Measurements from ENCODE around the gene SMIM24. TPM values are rescaled to one million over a fixed set of nuclear protein-coding genes. Genes with fewer than 3 reads are reported as not detected.

SMIM24 gene
- polyA plus RNA-seq, 1 donor from 2014 or later = not detected

- Histone ChIP-seq H3F3A (ENCODE audit: insufficient read depth, low read length, poor library complexity, severe bottlenecking) (no peaks in the 10 kb centered on the region), H3K36me3 (ENCODE audit: insufficient read depth, low read length) (no peaks in the 10 kb centered on the region), H3K9me2 (ENCODE audit: insufficient read depth, low read length) (no peaks in the 10 kb centered on the region), H3K27me3 (ENCODE audit: insufficient read depth, low read depth, low read length) (peaks cover 13% of the 10 kb centered on the region), H3K4me2 (ENCODE audit: low read length) (no peak overlapping the region), H3K9ac (ENCODE audit: low read length) (no peak overlapping the region), H3K27ac (ENCODE audit: low read length) (no peak overlapping the region), H3K79me2 (replicated peaks; ENCODE audit: insufficient read depth, low read length) (no peaks in the 10 kb centered on the region), H3K4me3 (ENCODE audit: low read length) (no peak overlapping the region), H2AFZ (ENCODE audit: low read depth, low read length) (no peak overlapping the region), H4K20me1 (ENCODE audit: insufficient read depth) (no peaks in the 10 kb centered on the region), H3K9me3 (ENCODE audit: low read length) (no peaks in the 10 kb centered on the region)
- TF ChIP-seq POLR2AphosphoS5 (IDR thresholded peaks at IDR 0.05) (no peak), RAD21 (conservative IDR thresholded peaks at IDR 0.05) (no peak), EP300 (conservative IDR thresholded peaks at IDR 0.05; ENCODE audit: poor library complexity, severe bottlenecking) (no peak), MXI1 (conservative IDR thresholded peaks at IDR 0.05; ENCODE audit: poor library complexity, severe bottlenecking) (no peak), SMC3 (conservative IDR thresholded peaks at IDR 0.05; ENCODE audit: poor library complexity) (no peak), TAF1 (IDR thresholded peaks at IDR 0.05; ENCODE audit: low read depth) (no peak), EZH2 (IDR thresholded peaks at IDR 0.05; ENCODE audit: borderline replicate concordance, insufficient read depth, low read length, poor library complexity, severe bottlenecking) (no peak)
- TF ChIP-seq, protein P1, sequence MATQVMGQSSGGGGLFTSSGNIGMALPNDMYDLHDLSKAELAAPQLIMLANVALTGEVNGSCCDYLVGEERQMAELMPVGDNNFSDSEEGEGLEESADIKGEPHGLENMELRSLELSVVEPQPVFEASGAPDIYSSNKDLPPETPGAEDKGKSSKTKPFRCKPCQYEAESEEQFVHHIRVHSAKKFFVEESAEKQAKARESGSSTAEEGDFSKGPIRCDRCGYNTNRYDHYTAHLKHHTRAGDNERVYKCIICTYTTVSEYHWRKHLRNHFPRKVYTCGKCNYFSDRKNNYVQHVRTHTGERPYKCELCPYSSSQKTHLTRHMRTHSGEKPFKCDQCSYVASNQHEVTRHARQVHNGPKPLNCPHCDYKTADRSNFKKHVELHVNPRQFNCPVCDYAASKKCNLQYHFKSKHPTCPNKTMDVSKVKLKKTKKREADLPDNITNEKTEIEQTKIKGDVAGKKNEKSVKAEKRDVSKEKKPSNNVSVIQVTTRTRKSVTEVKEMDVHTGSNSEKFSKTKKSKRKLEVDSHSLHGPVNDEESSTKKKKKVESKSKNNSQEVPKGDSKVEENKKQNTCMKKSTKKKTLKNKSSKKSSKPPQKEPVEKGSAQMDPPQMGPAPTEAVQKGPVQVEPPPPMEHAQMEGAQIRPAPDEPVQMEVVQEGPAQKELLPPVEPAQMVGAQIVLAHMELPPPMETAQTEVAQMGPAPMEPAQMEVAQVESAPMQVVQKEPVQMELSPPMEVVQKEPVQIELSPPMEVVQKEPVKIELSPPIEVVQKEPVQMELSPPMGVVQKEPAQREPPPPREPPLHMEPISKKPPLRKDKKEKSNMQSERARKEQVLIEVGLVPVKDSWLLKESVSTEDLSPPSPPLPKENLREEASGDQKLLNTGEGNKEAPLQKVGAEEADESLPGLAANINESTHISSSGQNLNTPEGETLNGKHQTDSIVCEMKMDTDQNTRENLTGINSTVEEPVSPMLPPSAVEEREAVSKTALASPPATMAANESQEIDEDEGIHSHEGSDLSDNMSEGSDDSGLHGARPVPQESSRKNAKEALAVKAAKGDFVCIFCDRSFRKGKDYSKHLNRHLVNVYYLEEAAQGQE (IDR thresholded peaks at IDR 0.05; ENCODE audit: borderline replicate concordance) = no peak
- TF ChIP-seq, protein P2, sequence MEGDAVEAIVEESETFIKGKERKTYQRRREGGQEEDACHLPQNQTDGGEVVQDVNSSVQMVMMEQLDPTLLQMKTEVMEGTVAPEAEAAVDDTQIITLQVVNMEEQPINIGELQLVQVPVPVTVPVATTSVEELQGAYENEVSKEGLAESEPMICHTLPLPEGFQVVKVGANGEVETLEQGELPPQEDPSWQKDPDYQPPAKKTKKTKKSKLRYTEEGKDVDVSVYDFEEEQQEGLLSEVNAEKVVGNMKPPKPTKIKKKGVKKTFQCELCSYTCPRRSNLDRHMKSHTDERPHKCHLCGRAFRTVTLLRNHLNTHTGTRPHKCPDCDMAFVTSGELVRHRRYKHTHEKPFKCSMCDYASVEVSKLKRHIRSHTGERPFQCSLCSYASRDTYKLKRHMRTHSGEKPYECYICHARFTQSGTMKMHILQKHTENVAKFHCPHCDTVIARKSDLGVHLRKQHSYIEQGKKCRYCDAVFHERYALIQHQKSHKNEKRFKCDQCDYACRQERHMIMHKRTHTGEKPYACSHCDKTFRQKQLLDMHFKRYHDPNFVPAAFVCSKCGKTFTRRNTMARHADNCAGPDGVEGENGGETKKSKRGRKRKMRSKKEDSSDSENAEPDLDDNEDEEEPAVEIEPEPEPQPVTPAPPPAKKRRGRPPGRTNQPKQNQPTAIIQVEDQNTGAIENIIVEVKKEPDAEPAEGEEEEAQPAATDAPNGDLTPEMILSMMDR (IDR thresholded peaks at IDR 0.05; ENCODE audit: poor library complexity, severe bottlenecking) = no peak
These were observed 21.9 kb downstream of the SMIM24 start for GRCh38 chr19:3458229-3459088.

DNA sequence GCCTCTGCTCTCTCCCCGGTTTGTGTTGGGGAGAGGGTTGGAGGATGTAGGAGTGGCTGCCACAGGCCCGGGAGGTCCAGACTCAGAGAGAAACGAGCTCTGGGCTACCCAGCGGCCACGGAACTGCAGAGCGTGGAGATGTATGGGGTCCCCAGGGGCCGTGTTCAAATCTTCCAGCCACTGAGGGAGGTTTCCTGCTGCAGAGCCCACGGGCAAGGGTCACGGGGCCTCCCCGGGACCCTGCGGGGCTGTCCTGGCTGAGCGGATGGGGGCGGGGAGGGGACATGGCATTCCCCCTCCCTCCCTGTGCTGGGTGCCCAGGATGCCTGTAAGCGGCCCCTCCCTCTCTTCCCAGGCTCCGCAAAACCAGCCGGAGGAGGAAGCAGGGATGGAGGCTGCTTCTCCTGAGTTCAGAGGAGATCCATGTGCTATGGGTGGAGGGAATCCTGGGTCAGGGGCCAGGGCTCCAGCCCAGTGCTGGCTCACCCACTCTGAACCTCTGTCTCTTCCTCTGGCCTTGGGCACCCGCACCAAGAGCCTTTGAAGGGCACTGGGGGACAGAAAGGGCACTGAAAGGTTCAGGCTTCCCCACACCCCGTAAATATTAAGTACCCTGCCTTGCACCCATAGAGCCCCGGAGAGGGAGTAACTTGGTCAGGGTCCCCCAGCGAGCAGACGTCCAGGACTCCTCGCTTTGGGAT lies 22.6 kb downstream of the SMIM24 start:
- Histone ChIP-seq H2AFZ (ENCODE audit: low read depth, low read length) (no peak overlapping the region), H3K9me3 (ENCODE audit: low read length) (no peaks in the 10 kb centered on the region), H3F3A (ENCODE audit: insufficient read depth, low read length, poor library complexity, severe bottlenecking) (no peaks in the 10 kb centered on the region), H3K27me3 (ENCODE audit: insufficient read depth, low read depth, low read length) (peaks cover 5% of the 10 kb centered on the region), H4K20me1 (ENCODE audit: insufficient read depth) (no peaks in the 10 kb centered on the region), H3K4me2 (ENCODE audit: low read length) (no peak overlapping the region), H3K79me2 (replicated peaks; ENCODE audit: insufficient read depth, low read length) (no peaks in the 10 kb centered on the region), H3K36me3 (ENCODE audit: insufficient read depth, low read length) (no peaks in the 10 kb centered on the region), H3K9me2 (ENCODE audit: insufficient read depth, low read length) (no peaks in the 10 kb centered on the region), H3K27ac (ENCODE audit: low read length) (no peak overlapping the region), H3K9ac (ENCODE audit: low read length) (no peak overlapping the region), H3K4me3 (ENCODE audit: low read length) (no peak overlapping the region)
- TF ChIP-seq POLR2AphosphoS5 (IDR thresholded peaks at IDR 0.05) (no peak), MXI1 (conservative IDR thresholded peaks at IDR 0.05; ENCODE audit: poor library complexity, severe bottlenecking) (no peak), EP300 (conservative IDR thresholded peaks at IDR 0.05; ENCODE audit: poor library complexity, severe bottlenecking) (no peak), TAF1 (IDR thresholded peaks at IDR 0.05; ENCODE audit: low read depth) (no peak), EZH2 (IDR thresholded peaks at IDR 0.05; ENCODE audit: borderline replicate concordance, insufficient read depth, low read length, poor library complexity, severe bottlenecking) (no peak), RAD21 (conservative IDR thresholded peaks at IDR 0.05) (no peak)
- TF ChIP-seq, protein P2 (IDR thresholded peaks at IDR 0.05; ENCODE audit: poor library complexity, severe bottlenecking) = no peak
